Sigmoid colon (tissue), 7 donors: ENCODE data around the gene KRT12. TPM values are rescaled to one million over a fixed set of nuclear protein-coding genes. Genes with fewer than 3 reads are reported as not detected.

ENCODE experiments used
- DNase-seq: peaks from one replicate; pipeline ENCODE4 v3.0.0-alpha.2; 2019
- H3K27ac ChIP-seq, 4 donors: fragments of 200-600 bp; sonication (generic); one replicate each; pipeline ENCODE4 v1.5.1; 2016 to 2019; ENCODE audit warnings: mild to moderate bottlenecking in 1 of 4
- H3K27me3 ChIP-seq, 3 donors: fragments of 200-600 bp; sonication (generic); one replicate each; pipeline ENCODE4 v1.5.1; 2019; ENCODE audit warnings: mild to moderate bottlenecking in 1 of 3
- H3K36me3 ChIP-seq, 4 donors: fragments of 200-600 bp; sonication (generic); one replicate each; pipeline ENCODE4 v1.5.1; 2016 to 2019
- H3K4me1 ChIP-seq, 4 donors: fragments of 200-600 bp; sonication (generic); one replicate each; pipeline ENCODE4 v1.5.1; 2017 to 2019
- H3K4me3 ChIP-seq, 4 donors: fragments of 200-600 bp; sonication (generic); one replicate each; pipeline ENCODE4 v1.5.1; 2017 to 2019; ENCODE audit warnings: mild to moderate bottlenecking in 2 of 4, moderate library complexity in 1 of 4
- H3K9me3 ChIP-seq, 4 donors: fragments of 200-600 bp in 3 of 4; sonication (generic) in 3 of 4; one replicate each; pipeline versions ENCODE4 v1.5.1 to v1.6.1; 2013 to 2019
- EP300 ChIP-seq, 4 donors: sonication (generic); formaldehyde crosslinking; IDR thresholded peaks; one replicate each; pipeline ENCODE4 v1.6.1; 2017; ENCODE audit warnings: antibody characterized with exemption in 4 of 4
- POLR2A ChIP-seq, 2 donors: fragments of 450-650 bp; IDR thresholded peaks; one replicate each; pipeline ENCODE4 v1.6.1; 2016; ENCODE audit warnings: antibody characterized with exemption in 2 of 2, mild to moderate bottlenecking in 2 of 2, moderate library complexity in 2 of 2
- POLR2AphosphoS5 ChIP-seq, 4 donors: sonication (generic); formaldehyde crosslinking; IDR thresholded peaks; one replicate each; pipeline ENCODE4 v1.6.1; 2017; ENCODE audit warnings: antibody characterized with exemption in 4 of 4
- WGBS, 2 donors: extraction: QIAGEN DNeasy Blood & Tissue Kit; methylation state at CpG; one replicate each; pipeline ENCODE4 v1.1.7; 2013; 5-methylcytosine and 5-hydroxymethylcytosine counted together
- intact Hi-C: fragments of 100-400 bp; cut with DNase I; formaldehyde crosslinking; loops from one replicate; pipeline ENCODE4 v1.15.1; 2023
- polyA plus RNA-seq, 3 donors: library from polyadenylated mRNA; stranded (reverse); fragments of 200-250 nt; gene quantifications; one replicate each; pipeline ENCODE4 v1.2.3, GENCODE V29; 2013
- total RNA-seq, 4 donors: library from RNA; depleted of rRNA; stranded (reverse); fragments of >200 nt; gene quantifications; one replicate each; pipeline ENCODE4 v1.1.0, GENCODE V29; 2016
- TF ChIP-seq, protein P1 (sequence below), 4 experiments: fragments of 450-650 bp in 3 of 4; fragments of 200-600 bp in 1 of 4; IDR thresholded peaks; one replicate each; pipeline ENCODE4 v1.5.1; 2016 to 2019; ENCODE audit warnings: antibody characterized with exemption in 4 of 4, mild to moderate bottlenecking in 3 of 4, moderate library complexity in 2 of 4
- donor health status: healthy with polysubstance abuse.
- donor health status: Bipolar disorder and iron deficiency.
- donor health status: healthy.

KRT12 gene
- total and polyA plus RNA-seq, 7 donors, result 1.2 to 1.8 (median 1.3) TPM; not detected in 4

DNA sequence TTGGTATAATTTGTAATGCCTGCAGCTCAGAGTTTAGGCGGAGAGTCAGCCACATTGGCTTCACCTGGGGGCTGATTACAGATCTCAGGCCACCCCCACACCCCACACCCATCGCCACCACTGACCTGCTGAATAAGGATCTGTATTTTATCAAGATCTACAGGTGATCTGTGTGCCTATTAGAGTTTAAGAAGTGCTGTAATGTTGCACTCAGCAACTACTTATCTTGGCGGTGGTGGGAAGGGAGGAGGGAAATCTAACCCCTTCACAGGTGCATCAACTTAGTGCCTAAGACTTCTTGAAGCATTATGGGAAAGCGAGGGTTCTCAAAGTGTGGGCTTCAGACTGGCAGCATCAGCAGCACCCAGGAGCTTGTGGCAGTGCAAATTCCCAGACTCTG lies 35.5 kb upstream of the KRT12 start:
- WGBS, 2 donors, result 20 to 78% methylated on average over 4 of the region's 4 CpGs
- Histone ChIP-seq H3K27me3 (peaks cover 0 to 13% (median 0%) of the 10 kb centered on the region in 3 donors), H3K27ac (peak overlapping the region in 1 of 4 donors; percentile 8), H3K4me1 (no peaks in the 10 kb centered on the region), H3K9me3 (no peaks in the 10 kb centered on the region), H3K4me3 (no peak overlapping the region), H3K36me3 (no peaks in the 10 kb centered on the region)
- intact Hi-C loops, result no loop called here
- no peak for TF ChIP-seq POLR2AphosphoS5 (IDR thresholded peaks at IDR 0.05)
- TF ChIP-seq, protein P1, sequence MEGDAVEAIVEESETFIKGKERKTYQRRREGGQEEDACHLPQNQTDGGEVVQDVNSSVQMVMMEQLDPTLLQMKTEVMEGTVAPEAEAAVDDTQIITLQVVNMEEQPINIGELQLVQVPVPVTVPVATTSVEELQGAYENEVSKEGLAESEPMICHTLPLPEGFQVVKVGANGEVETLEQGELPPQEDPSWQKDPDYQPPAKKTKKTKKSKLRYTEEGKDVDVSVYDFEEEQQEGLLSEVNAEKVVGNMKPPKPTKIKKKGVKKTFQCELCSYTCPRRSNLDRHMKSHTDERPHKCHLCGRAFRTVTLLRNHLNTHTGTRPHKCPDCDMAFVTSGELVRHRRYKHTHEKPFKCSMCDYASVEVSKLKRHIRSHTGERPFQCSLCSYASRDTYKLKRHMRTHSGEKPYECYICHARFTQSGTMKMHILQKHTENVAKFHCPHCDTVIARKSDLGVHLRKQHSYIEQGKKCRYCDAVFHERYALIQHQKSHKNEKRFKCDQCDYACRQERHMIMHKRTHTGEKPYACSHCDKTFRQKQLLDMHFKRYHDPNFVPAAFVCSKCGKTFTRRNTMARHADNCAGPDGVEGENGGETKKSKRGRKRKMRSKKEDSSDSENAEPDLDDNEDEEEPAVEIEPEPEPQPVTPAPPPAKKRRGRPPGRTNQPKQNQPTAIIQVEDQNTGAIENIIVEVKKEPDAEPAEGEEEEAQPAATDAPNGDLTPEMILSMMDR (IDR thresholded peaks at IDR 0.05), result no peak
- DNase-seq, result no peak

DNA sequence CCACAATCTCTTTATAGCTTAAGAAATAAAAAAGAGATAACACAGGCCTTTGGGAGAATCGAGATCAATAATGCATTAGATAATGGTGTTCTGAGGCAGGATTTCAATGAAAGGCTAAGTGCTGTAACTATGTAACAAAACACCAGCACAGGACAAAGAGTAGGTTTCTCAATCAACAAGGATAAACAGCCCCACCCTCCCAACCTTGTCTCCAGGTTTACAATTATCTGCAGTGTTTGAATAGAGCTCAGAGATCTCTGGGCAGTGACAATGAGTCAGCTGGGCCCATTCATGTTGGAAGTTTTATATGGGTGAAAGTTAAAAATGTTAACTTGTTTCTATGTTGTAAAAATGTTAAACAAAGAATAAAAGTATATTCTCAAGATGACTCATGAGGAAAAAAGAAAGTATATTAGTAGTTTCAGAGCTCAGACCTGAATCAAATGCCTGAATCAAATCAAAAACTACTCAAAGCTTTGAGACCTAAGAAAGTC lies 35.0 kb upstream of the KRT12 start:
- no peak overlapping the region for H3K27ac ChIP-seq
- no peak for TF ChIP-seq POLR2A (IDR thresholded peaks at IDR 0.05)
- no peak for TF ChIP-seq EP300 (IDR thresholded peaks at IDR 0.05)
- no peak for TF ChIP-seq POLR2AphosphoS5 (IDR thresholded peaks at IDR 0.05)
- no peak for DNase-seq
- H3K27me3 ChIP-seq, result peaks cover 0 to 13% (median 0%) of the 10 kb centered on the region in 3 donors
- no peaks in the 10 kb centered on the region for H3K9me3 ChIP-seq
- H3K4me3 ChIP-seq, result no peak overlapping the region
- intact Hi-C loops, result no loop called here
- H3K36me3 ChIP-seq, result no peaks in the 10 kb centered on the region
- WGBS, 2 donors, result 20 to 81% methylated on average over 1 of the region's 1 CpG
- no peaks in the 10 kb centered on the region for H3K4me1 ChIP-seq

DNA sequence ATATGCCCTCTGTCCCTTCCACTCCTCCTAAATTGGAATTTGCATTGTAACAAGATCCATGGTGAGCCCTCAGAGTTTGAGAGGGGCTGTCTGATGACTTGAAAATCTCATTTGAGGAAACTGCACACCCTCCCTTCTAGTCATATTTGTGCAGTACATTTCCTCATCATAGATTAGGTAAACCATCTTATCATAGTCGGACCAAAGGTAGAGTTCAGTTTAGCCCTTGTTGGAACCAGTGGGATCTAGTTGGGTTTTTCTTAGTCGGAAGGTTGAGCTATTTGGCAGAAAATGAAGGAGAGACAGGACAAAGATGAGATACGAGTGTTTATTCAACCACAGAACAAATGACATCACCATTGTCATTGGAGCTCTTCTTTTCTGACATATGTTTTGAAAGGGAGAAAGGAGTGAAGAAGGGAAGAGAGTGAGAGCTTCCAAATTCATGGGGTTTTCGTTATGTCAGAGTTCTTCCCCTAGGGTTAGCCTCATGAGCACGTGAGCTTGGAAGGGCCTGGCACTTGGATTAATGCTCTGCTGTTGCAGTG lies 33.9 kb upstream of the KRT12 start:
- TF ChIP-seq POLR2A (IDR thresholded peaks at IDR 0.05) (no peak), EP300 (IDR thresholded peaks at IDR 0.05) (no peak), POLR2AphosphoS5 (IDR thresholded peaks at IDR 0.05) (no peak)
- TF ChIP-seq, protein P1 (IDR thresholded peaks at IDR 0.05), result no peak
- Histone ChIP-seq H3K9me3 (no peaks in the 10 kb centered on the region), H3K36me3 (no peaks in the 10 kb centered on the region), H3K27ac (no peak overlapping the region), H3K27me3 (peaks cover 0 to 10% (median 0%) of the 10 kb centered on the region in 3 donors), H3K4me1 (no peaks in the 10 kb centered on the region), H3K4me3 (no peak overlapping the region)
- intact Hi-C loops, result no loop called here
- DNase-seq, result no peak
- WGBS, 2 donors, result 52 to 73% methylated on average over 5 of the region's 5 CpGs

DNA sequence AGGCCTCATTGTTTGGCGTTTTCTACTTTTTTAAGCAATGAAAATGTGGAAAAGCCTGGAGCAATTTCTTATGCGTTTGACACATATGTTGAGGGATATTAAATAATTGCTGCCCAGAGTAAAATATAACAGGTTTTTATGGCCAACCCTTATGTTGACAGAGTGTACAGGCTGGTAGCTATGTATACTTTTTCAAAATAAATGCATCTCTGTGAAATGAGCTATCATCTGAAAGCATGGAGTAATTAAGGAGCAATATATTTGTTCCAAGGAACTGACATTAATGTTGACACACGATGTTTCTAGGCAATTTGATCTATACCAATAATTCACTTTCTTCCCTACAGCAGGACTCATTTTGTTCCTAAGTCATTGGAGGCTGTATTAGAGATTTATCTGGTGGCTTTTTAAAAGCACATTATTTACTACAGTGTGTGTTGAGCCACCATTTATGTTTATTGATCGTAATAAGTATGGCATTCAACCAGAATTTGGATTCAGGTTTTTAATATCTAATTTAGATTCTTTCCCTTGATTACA lies 30.0 kb upstream of the KRT12 start:
- Histone ChIP-seq H3K36me3 (no peaks in the 10 kb centered on the region), H3K4me3 (no peak overlapping the region), H3K27me3 (peaks cover 0 to 5% (median 3%) of the 10 kb centered on the region in 3 donors), H3K9me3 (no peaks in the 10 kb centered on the region), H3K27ac (no peak overlapping the region), H3K4me1 (no peaks in the 10 kb centered on the region)
- TF ChIP-seq, protein P1 (IDR thresholded peaks at IDR 0.05), result no peak
- TF ChIP-seq POLR2A (IDR thresholded peaks at IDR 0.05) (no peak), EP300 (IDR thresholded peaks at IDR 0.05) (no peak), POLR2AphosphoS5 (IDR thresholded peaks at IDR 0.05) (no peak)
- intact Hi-C loops, result no loop called here
- WGBS, 2 donors, result 62 to 83% methylated on average over 4 of the region's 4 CpGs
- no peak for DNase-seq

DNA sequence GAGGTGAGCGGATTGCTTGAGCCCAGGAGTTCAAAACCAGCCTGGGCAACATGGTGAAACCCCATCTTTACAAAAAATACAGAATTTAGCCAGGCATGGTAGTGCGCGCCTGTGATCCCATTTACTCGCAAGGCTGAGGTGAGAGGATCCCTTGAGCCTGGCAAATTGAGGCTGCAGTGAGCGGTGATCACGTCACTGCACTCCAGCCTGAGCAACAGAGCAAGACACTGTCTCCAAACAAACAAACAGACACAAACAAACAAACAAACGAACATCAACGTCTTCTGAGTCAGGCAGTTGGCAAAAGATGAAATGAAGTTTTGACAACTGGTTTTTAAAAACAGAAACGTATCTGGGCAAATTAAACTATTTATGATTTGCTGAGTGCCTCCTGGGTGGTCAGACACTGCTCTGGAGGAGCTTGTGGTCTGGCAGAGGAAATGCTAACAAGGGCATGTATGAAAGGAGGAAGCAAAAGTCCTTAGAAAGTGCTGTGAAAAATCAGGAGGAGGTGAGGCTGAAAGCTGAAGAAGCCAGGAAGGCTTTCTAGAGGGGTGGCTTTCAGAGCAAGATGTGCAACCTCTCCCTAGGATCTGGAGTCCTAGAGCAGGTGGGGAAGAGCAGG lies 28.2 kb upstream of the KRT12 start:
- 63 to 74% methylated on average over 9 of the region's 9 CpGs for whole genome bisulfite sequencing, 2 donors
- Histone ChIP-seq H3K27me3 (peaks cover 0 to 6% (median 5%) of the 10 kb centered on the region in 3 donors), H3K4me3 (no peak overlapping the region), H3K9me3 (no peaks in the 10 kb centered on the region), H3K4me1 (no peaks in the 10 kb centered on the region), H3K27ac (no peak overlapping the region), H3K36me3 (no peaks in the 10 kb centered on the region)
- no peak for DNase-seq
- TF ChIP-seq POLR2AphosphoS5 (IDR thresholded peaks at IDR 0.05) (no peak), POLR2A (IDR thresholded peaks at IDR 0.05) (no peak), EP300 (IDR thresholded peaks at IDR 0.05) (no peak)
- TF ChIP-seq, protein P1 (IDR thresholded peaks at IDR 0.05), result no peak
- intact Hi-C loops, result no loop called here
